Effector memory CD4-positive, alpha-beta T cell (primary cell): ENCODE results near the gene NOD1.

Experiments used
- DNase-seq, 3 donors: peaks; one replicate each; pipeline ENCODE4 v3.0.0-alpha.2; 2020
- H3K27ac ChIP-seq: 2 replicates; pipeline ENCODE4 v1.7.0; 2013; ENCODE audit warnings: mild to moderate bottlenecking, low read length, moderate library complexity; ENCODE audit not compliant: insufficient read depth, poor library complexity, severe bottlenecking
- H3K27me3 ChIP-seq: replicated peaks from 2 replicates; pipeline ENCODE4 v1.7.0; 2013; ENCODE audit warnings: mild to moderate bottlenecking, low read length; ENCODE audit not compliant: insufficient read depth, control insufficient read depth, poor library complexity, severe bottlenecking
- H3K36me3 ChIP-seq: 2 replicates; pipeline ENCODE4 v1.7.0; 2013; ENCODE audit warnings: mild to moderate bottlenecking, low read length, moderate library complexity; ENCODE audit not compliant: control insufficient read depth, insufficient read depth
- H3K4me1 ChIP-seq: 2 replicates; pipeline ENCODE4 v1.7.0; 2013; ENCODE audit warnings: low read length, mild to moderate bottlenecking; ENCODE audit not compliant: control insufficient read depth, insufficient read depth, poor library complexity, severe bottlenecking
- H3K4me3 ChIP-seq: 2 replicates; pipeline ENCODE4 v1.7.0; 2013; ENCODE audit warnings: low read length, low read depth, mild to moderate bottlenecking; ENCODE audit not compliant: insufficient read depth, poor library complexity, severe bottlenecking
- H3K9me3 ChIP-seq: 2 replicates; pipeline ENCODE4 v1.7.0; 2013; ENCODE audit warnings: mild to moderate bottlenecking, low read length, moderate library complexity; ENCODE audit not compliant: control insufficient read depth

NOD1 gene

DNA sequence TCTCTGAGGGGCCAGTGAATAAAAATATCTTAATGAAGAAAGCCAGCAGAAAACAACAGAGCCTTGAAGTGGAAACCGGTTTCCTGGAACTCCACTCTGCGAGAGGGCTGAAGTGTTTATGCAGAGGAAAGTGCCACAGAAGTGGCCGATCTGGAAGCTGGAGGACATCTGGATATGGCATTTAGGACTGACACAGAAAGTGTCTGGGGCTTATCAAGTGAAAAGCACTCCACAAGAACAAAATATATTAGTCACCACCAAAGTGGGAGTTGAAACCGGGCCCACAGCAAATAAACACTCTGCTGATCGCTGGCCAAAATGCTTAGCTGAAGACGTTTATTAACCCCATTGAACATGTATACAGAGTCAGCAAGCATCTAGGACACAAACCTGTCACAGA, 7.8 kb downstream of the NOD1 start:
- Histone ChIP-seq H3K27ac (no peak overlapping the region), H3K4me1 (peaks cover 15% of the 10 kb centered on the region), H3K27me3 (no peaks in the 10 kb centered on the region), H3K9me3 (no peaks in the 10 kb centered on the region), H3K4me3 (no peak overlapping the region), H3K36me3 (no peaks in the 10 kb centered on the region)
- DNase-seq, result no peak

DNA sequence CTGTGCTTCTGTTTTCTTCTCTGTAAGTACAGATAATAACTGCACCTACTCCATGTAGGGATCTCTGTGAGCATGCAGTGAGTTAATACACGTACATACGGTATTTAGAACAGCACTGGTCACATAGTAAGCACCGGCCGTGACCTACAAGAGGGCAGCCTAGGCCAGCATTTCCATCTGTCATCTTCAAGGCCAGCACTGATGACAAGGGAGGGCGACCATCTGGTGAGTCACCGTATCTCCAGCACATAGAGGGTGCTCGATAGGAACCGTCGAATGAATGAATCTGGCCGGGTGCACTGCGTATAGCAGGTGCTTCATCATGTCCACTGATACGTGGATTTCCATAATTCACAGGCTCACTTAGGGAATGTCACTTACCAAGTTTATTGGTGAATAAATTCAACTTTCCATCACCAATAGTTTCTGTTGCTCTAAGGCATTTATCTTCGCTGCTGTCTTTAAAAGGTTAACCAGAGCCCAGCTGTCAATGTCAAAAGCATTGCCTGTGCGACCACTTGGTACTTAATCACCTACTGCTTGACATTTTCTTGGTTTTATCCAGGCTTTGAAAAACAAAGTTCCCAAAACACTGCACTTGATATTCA, 8.3 kb downstream of the NOD1 start:
- no peak for DNase-seq
- no peaks in the 10 kb centered on the region for H3K9me3 ChIP-seq
- no peak overlapping the region for H3K4me3 ChIP-seq
- H3K27me3 ChIP-seq, result no peaks in the 10 kb centered on the region
- H3K4me1 ChIP-seq, result peaks cover 15% of the 10 kb centered on the region
- H3K27ac ChIP-seq, result no peak overlapping the region
- H3K36me3 ChIP-seq, result no peaks in the 10 kb centered on the region

DNA sequence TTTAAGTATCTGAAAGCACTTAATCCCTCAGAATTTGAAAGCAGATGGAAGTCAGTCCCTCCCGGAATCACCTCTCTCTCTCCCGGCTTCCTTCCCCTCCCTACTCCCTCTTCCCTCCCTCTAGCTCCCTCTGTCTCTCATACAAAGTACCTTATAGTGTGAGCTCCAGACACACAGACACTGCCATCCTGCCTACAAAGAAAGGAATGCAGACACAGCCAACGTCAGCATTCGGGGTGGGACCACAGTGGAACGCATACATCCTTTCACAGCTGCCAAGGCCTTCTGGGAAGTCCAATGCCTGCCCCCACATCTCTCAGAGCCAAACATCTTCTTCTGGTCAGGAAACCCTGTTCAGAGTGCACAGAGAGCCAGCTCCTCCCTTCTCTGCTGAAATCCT, 9.3 kb downstream of the NOD1 start:
- Histone ChIP-seq H3K27ac (no peak overlapping the region), H3K36me3 (no peaks in the 10 kb centered on the region), H3K9me3 (no peaks in the 10 kb centered on the region), H3K4me3 (no peak overlapping the region), H3K4me1 (peaks cover 15% of the 10 kb centered on the region), H3K27me3 (no peaks in the 10 kb centered on the region)
- DNase-seq, result no peak

DNA sequence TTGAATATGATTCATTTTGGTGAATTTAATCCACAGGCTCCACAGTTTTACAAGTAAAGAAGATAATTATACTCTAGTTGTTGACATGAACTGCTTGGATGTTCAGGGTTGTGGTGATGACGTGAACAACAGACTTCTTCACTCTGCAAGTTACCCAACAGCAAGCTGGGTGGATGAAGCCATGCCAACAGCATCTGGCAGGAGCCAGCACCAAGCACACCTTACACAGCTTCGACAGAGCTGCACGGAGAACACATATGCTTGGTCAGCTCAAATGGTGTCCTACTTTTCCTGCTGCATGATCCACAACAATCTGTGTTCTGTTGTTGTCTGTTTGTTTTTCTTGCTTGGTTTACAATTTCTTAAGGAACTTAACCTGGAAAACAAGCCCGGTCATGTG, 9.8 kb downstream of the NOD1 start:
- H3K9me3 ChIP-seq, result no peaks in the 10 kb centered on the region
- H3K27me3 ChIP-seq, result no peaks in the 10 kb centered on the region
- H3K27ac ChIP-seq, result no peak overlapping the region
- H3K4me1 ChIP-seq, result peaks cover 15% of the 10 kb centered on the region
- no peak for DNase-seq
- H3K4me3 ChIP-seq, result no peak overlapping the region
- no peaks in the 10 kb centered on the region for H3K36me3 ChIP-seq

DNA sequence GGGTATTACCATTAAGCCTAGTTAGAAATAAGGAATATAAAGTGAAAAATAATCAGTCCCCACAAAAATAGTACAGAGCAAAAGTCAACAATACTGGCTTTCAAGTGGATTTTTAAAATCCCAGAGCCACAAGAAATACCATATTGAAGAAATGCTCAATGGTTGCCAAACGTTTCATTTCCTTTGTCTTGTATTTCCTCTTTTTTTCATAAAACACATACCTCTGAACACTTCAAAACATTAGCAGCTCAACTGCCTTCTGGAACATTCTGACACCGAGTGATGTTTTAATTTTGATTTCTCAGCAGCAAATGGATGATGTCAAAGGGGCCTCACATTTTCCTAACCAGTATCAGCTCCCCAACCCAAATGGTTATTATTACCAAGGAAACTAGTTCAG, 10.5 kb downstream of the NOD1 start:
- DNase-seq, result no peak
- Histone ChIP-seq H3K4me3 (no peak overlapping the region), H3K9me3 (no peaks in the 10 kb centered on the region), H3K27me3 (no peaks in the 10 kb centered on the region), H3K36me3 (no peaks in the 10 kb centered on the region), H3K27ac (no peak overlapping the region), H3K4me1 (peaks cover 15% of the 10 kb centered on the region)

DNA sequence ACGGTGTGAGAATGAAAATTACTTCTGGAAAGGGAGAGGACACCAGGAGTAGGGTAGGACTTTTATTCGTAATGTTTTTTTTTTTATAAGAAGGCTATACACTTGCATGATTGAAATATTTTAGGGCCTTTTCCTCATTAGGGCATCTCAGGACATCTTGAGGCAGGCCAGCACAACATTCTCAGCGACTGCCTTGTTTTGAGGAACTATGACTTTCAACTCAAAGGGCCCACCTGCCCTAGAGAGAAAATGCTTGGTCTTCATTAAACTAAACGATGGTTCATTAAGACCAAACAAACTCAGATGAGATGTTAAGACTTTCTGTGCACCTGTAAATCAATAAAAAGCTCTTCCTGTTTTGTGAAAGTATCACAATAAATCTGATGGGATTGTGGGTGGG, 11.3 kb downstream of the NOD1 start:
- no peaks in the 10 kb centered on the region for H3K9me3 ChIP-seq
- no peak overlapping the region for H3K4me3 ChIP-seq
- no peaks in the 10 kb centered on the region for H3K36me3 ChIP-seq
- H3K4me1 ChIP-seq, result peaks cover 11% of the 10 kb centered on the region
- no peak overlapping the region for H3K27ac ChIP-seq
- no peaks in the 10 kb centered on the region for H3K27me3 ChIP-seq
- no peak for DNase-seq

DNA sequence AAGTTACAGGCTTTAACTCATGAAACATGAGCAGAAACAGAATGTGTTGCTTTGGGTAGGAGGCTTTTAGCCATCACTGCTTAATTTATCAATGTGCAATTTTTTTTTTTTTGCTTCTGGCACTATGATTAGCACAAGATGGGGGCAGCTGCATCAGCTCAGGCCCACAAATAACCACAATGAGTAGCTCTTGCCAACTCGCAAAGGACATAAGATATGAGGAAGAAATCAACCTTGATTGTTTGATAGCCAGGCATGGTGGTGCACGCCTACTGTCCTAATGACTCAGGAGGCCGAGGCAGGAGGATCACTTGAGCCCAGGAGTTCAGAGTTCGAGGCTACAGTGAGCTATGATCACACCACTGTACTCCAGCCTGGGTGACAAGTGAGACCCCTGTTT, 12.3 kb downstream of the NOD1 start:
- no peaks in the 10 kb centered on the region for H3K9me3 ChIP-seq
- DNase-seq, result no peak
- no peak overlapping the region for H3K4me3 ChIP-seq
- no peaks in the 10 kb centered on the region for H3K27me3 ChIP-seq
- no peaks in the 10 kb centered on the region for H3K36me3 ChIP-seq
- H3K4me1 ChIP-seq, result peaks cover 3% of the 10 kb centered on the region
- H3K27ac ChIP-seq, result no peak overlapping the region

DNA sequence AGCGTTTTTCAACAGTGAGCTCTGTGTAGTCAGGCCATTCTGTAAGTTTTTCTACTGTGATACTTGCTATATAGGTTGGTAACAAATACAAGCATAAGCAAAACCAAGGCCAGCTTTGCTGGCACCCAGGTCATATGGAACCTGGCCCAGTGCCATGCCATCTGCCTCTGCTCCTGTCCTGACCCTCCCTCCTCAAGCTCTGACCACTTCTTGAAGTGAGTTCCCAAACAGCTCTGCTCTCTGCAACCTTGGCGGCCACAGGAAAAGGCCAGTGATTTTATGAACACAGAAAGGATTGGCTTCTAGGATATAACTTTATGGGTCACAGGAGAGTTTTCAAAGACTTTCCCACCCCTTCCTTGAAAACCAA, 12.8 kb downstream of the NOD1 start:
- DNase-seq, result no peak
- H3K9me3 ChIP-seq, result no peaks in the 10 kb centered on the region
- H3K27me3 ChIP-seq, result no peaks in the 10 kb centered on the region
- peaks cover 3% of the 10 kb centered on the region for H3K4me1 ChIP-seq
- H3K36me3 ChIP-seq, result no peaks in the 10 kb centered on the region
- no peak overlapping the region for H3K27ac ChIP-seq
- no peak overlapping the region for H3K4me3 ChIP-seq

DNA sequence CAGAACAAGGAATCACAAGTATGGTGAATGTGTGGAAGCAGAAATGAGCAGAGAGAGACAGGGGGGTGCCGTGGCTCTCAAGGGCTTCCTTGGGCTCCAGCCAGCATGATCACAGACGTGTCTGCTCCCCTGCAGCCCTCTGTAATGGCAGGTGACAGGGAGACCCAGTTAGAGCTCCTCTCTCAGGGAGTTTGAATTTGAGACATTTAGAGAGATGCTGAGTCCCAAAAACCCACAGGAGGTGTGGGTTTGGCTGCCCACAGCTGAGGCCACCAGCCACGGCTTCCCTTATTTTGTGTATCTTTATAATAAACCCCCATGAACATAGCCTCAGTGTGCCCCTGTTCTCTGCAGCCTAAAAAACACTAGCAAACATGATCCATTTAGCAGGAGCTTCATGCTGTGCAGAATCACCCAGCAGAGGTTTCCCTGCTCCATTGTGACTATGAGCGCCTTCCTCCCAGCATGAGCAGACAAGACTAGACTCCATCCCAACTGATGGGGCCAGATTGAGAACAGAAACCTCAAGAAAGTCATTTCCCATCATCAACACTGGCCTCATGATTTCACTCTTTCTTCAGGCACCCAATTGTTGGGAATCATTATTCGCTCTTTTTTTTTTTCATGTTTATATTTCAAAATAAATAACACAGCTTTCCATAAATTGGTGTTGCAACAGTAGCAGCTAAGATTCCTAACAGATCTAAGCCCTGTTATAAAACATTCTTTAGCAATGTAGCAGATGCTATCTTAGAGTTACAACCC, 13.4 kb downstream of the NOD1 start:
- Histone ChIP-seq H3K27ac (no peak overlapping the region), H3K27me3 (no peaks in the 10 kb centered on the region), H3K4me1 (peaks cover 3% of the 10 kb centered on the region), H3K36me3 (no peaks in the 10 kb centered on the region), H3K4me3 (no peak overlapping the region), H3K9me3 (no peaks in the 10 kb centered on the region)
- no peak for DNase-seq

DNA sequence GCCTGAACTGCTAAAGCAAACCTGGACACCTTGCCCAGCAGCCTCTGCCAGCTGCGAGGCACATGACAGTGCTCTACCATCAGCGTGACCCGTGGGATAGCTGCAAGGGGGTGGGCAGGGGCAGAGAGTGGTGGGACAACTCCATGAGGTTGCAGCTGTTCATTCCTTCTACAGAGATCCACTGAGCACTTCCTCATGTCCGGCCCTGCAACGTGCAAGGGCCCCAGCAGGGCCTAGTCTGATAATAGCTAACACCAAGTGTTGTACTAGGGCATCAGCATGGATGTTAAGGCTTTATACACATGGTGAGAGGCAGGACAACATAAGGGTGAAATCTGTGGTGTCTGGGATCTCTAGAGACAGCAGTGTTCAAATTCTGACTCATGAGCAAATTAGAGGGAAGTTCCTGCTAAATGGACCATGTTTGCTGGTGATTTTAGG, 14.3 kb downstream of the NOD1 start:
- no peaks in the 10 kb centered on the region for H3K4me1 ChIP-seq
- H3K9me3 ChIP-seq, result no peaks in the 10 kb centered on the region
- DNase-seq, result no peak
- no peak overlapping the region for H3K27ac ChIP-seq
- no peak overlapping the region for H3K4me3 ChIP-seq
- no peaks in the 10 kb centered on the region for H3K36me3 ChIP-seq
- H3K27me3 ChIP-seq, result no peaks in the 10 kb centered on the region
